Lung (tissue), 12 donors: Measurements from ENCODE around the gene PTGDS. TPM values are rescaled to one million over a fixed set of nuclear protein-coding genes. Genes with fewer than 3 reads are reported as not detected.

ENCODE experiments used
- ATAC-seq: fragments of 200-7000 bp; cut with Tn5 transposase; one replicate; pipeline ENCODE4 v1.9.1; 2020; ENCODE audit warnings: moderate number of reproducible peaks; ENCODE audit not compliant: insufficient read depth, low FRiP score
- DNase-seq, 3 donors: peaks; one replicate each; pipeline ENCODE4 v3.0.0-alpha.2; 2013 to 2017
- H3K27ac ChIP-seq, 2 donors: one replicate each; pipeline ENCODE4 v1.5.1; 2013; ENCODE audit warnings: mild to moderate bottlenecking in 2 of 2, moderate library complexity in 2 of 2, control low read depth in 1 of 2, inconsistent platforms in 1 of 2, low read depth in 1 of 2, low read length in 1 of 2
- H3K27me3 ChIP-seq, 3 donors: one replicate each; pipeline ENCODE4 v1.5.1; 2013; ENCODE audit warnings: low read length in 2 of 3; ENCODE audit not compliant: control insufficient read depth in 3 of 3, insufficient read depth in 3 of 3
- H3K36me3 ChIP-seq, 4 donors: one replicate each; pipeline ENCODE4 v1.5.1; 2013; ENCODE audit warnings: low read length in 4 of 4, mild to moderate bottlenecking in 1 of 4, moderate library complexity in 1 of 4; ENCODE audit not compliant: control insufficient read depth in 4 of 4, insufficient read depth in 4 of 4
- H3K4me1 ChIP-seq, 5 donors: one replicate each; pipeline ENCODE4 v1.5.1; 2013; ENCODE audit warnings: low read length in 5 of 5, mild to moderate bottlenecking in 2 of 5, moderate library complexity in 1 of 5; ENCODE audit not compliant: control insufficient read depth in 5 of 5, insufficient read depth in 5 of 5
- H3K4me3 ChIP-seq: one replicate; pipeline ENCODE4 v1.5.1; 2013; ENCODE audit warnings: mild to moderate bottlenecking, control low read depth, moderate library complexity
- H3K9ac ChIP-seq, 2 donors: one replicate each; pipeline ENCODE4 v1.5.1; 2013; ENCODE audit warnings: low read length in 2 of 2, control low read depth in 1 of 2; ENCODE audit not compliant: insufficient read depth in 1 of 2
- H3K9me3 ChIP-seq, 4 donors: one replicate each; pipeline ENCODE4 v1.5.1; 2013; ENCODE audit warnings: low read length in 3 of 4, mild to moderate bottlenecking in 1 of 4, moderate library complexity in 1 of 4; ENCODE audit not compliant: control insufficient read depth in 4 of 4, insufficient read depth in 3 of 4
- CTCF ChIP-seq: IDR thresholded peaks from 2 replicates; pipeline ENCODE4 v1.5.1; 2012; ENCODE audit warnings: mild to moderate bottlenecking; ENCODE audit errors: control extremely low read depth, extremely low read depth
- WGBS, 2 donors: extraction: QIAGEN DNeasy Blood & Tissue Kit; methylation state at CpG; one replicate each; pipeline ENCODE4 v1.1.7; 2013; 5-methylcytosine and 5-hydroxymethylcytosine counted together
- polyA plus RNA-seq, 2 donors: library from polyadenylated mRNA; stranded (reverse); fragments of 200-250 nt; gene quantifications; one replicate each; pipeline ENCODE4 v1.2.1, GENCODE V29; 2013
- total RNA-seq, 2 donors: library from RNA; depleted of rRNA in 1 of 2; stranded (reverse); fragments of >200 nt in 1 of 2; gene quantifications; one replicate each; pipeline ENCODE4 v1.2.1, GENCODE V29; 2014 to 2021
- donor health status: control.
- donor health status: control.
- donor health status: Bipolar disorder and iron deficiency.
- donor health status: healthy.
- donor health status: DM: yes; HTN: yes; CAD: no.

The PTGDS gene
- total and polyA plus RNA-seq, 4 donors = 19.4 to 159 (median 93.7) TPM

DNA sequence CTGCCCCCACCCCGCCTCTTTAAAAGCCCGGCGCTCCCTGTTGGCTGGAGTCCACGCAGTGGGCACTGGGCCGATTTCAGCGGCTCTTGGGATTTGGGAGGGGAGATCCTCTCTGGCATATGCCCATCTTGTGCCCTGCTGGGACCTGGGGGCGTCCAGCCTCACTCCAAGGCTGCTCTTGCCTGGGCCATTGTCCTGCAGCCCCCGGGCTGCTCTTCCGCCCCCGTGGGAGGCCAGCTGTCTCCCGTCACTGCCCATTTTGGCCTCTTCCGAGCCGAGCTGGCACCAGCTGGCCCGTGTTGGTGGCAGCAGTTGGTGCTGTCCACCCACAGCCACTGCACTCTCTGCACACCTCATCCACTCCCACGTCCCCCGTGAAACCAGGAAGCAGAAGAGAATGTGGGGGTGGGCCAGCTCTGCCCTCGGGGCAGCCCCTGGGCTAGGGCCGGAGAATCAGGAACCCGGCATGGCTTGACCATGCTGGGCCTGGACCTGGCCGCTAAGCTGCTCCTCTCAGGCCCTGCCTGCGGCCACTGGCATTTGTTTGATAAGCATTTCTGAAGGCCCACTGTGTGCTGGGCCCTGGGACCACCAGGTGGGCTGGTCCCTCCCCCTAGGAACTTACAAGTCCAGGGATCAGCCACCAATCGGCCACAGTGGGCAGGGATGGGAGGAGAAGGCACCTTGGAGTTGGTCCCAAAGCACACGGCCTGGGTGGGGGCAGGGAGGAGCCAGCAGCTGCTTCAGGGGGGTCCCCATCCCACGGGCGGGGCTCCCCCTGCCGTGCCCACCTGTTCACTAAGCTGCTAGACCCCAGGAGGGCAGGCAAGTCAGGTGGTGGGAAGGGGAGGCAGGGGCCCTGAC is 30.0 kb upstream of the PTGDS start:
- no peak for TF ChIP-seq CTCF
- Histone ChIP-seq H3K4me3 (no peak overlapping the region), H3K27me3 (no peaks in the 10 kb centered on the region), H3K9ac (no peak overlapping the region), H3K27ac (no peak overlapping the region), H3K4me1 (peaks cover 0 to 22% (median 18%) of the 10 kb centered on the region in 5 donors), H3K36me3 (peaks cover 0 to 12% (median 2%) of the 10 kb centered on the region in 4 donors), H3K9me3 (no peaks in the 10 kb centered on the region)
- no peak for DNase-seq
- no peak for ATAC-seq
- 55 to 76% methylated on average over 26 of the region's 26 CpGs for WGBS, 2 donors

DNA sequence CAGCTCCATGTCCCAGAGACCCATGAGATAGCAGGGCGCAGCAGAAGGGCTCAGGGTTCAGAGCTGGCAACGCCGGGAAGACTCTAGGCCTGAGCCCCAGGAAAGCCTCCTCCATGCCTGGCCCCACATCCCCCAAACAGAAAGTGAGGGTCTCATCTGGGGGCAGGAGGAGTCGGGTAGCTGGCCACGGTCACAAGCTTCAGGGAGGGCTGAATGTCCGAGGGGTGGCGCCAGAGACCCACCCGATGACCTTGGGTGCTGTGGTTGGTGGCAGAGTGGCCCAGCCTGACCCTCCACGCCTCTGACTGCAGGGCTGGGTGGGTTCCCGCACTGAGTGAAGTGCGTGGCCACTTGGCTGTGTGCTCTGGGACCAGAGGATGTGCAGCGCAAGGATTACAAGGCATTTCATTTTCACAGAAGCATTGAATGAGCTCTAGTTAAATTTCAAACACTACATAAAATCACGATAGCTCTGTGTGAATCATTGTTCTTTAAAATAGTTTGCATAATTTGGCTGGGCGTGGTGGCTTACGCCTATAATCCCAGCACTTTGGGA is 29.3 kb upstream of the PTGDS start:
- WGBS, 2 donors = 33 to 43% methylated on average over 15 of the region's 15 CpGs
- Histone ChIP-seq H3K9me3 (no peaks in the 10 kb centered on the region), H3K4me1 (peaks cover 0 to 22% (median 15%) of the 10 kb centered on the region in 5 donors), H3K27ac (no peak overlapping the region), H3K27me3 (no peaks in the 10 kb centered on the region), H3K36me3 (peaks cover 0 to 4% (median 0%) of the 10 kb centered on the region in 4 donors), H3K4me3 (no peak overlapping the region), H3K9ac (no peak overlapping the region)
- peak; percentile 34 to 43 (median 38) for DNase-seq
- no peak for ATAC-seq
- peak; percentile 24 for TF ChIP-seq CTCF

GRCh38 chr9:136949239-136949816 is 28.0 kb upstream of the PTGDS start:
- H3K36me3 ChIP-seq = no peaks in the 10 kb centered on the region
- H3K4me1 ChIP-seq = peaks cover 0 to 17% (median 8%) of the 10 kb centered on the region in 5 donors
- DNase-seq (no peak), ATAC-seq (no peak)
- WGBS, 2 donors = 14 to 16% methylated on average over 19 to 22 of the region's 22 CpGs
- no peak overlapping the region for H3K9ac ChIP-seq
- peak overlapping the region; percentile 88 to 90 for H3K27ac ChIP-seq
- peak overlapping the region; percentile 64 for H3K4me3 ChIP-seq
- H3K27me3 ChIP-seq = no peaks in the 10 kb centered on the region
- no peak for TF ChIP-seq CTCF
- no peaks in the 10 kb centered on the region for H3K9me3 ChIP-seq
